Eye (tissue), 1 donor: ENCODE results near the gene HMX1.
A peak's percentile ranks its signal among the peaks of the same experiment; 100 is the strongest.

Source experiments
- DNase-seq: peaks from one replicate; pipeline ENCODE4 v3.0.0-alpha.2; 2015

HMX1 gene

DNA sequence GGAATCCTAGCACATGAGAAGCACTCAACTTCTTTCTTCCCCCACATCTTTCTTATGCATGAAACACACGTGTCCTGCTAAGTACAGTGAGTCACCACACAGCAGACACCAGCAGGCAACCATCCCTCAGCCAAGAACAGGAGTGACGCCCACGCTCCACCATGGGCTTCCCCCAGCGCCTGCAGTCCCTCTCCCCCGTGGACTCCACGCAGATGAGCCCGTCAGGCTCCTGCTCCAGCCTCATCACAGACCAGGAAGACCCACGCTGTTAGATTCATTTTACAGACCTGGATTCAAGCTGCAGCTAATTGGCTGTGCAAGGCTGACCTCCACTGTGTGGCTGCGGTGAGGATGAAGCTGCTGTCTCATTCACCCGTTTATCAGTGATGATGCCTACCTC is 16.7 kb downstream of the HMX1 start:
- peak; percentile 68 for DNase-seq

DNA sequence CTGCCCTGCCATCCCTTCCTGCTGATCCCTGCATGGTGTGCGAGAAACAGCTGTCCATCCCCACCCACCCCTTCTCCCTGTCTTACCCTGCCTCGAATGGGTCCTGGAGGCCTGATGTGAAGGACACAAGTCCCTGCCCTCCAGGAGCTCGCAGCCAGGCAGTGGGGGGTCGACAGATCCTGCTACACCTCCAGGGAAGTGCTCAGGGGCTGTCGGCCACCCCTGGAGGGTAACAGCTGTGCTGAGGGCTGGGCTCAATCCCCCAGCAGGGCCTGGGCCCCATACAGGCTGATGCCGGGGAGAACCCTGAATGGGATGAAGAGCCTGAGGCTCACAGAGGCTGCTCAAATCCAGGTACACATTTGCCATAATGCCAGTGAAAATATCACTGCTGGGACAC is 17.6 kb downstream of the HMX1 start:
- no peak for DNase-seq

DNA sequence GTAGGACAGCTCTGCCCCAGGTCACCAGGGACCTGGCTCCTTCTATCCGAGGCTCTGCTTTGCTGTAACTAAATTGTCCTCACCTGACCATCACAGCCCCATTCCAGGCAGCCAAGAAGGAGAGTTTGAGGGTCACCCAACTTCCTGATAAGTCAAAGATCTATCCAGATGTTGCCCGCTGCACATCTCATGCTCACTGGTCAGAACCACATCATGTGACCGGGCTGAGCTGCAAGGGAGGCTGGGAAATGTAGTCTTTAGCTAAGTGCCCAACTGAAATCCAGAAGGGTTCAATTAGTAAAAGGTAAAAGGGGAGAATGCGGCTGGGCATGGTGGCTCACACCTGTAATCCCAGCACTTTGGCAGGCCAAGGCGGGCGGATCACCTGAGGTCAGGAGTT is 18.4 kb downstream of the HMX1 start:
- DNase-seq = no peak

DNA sequence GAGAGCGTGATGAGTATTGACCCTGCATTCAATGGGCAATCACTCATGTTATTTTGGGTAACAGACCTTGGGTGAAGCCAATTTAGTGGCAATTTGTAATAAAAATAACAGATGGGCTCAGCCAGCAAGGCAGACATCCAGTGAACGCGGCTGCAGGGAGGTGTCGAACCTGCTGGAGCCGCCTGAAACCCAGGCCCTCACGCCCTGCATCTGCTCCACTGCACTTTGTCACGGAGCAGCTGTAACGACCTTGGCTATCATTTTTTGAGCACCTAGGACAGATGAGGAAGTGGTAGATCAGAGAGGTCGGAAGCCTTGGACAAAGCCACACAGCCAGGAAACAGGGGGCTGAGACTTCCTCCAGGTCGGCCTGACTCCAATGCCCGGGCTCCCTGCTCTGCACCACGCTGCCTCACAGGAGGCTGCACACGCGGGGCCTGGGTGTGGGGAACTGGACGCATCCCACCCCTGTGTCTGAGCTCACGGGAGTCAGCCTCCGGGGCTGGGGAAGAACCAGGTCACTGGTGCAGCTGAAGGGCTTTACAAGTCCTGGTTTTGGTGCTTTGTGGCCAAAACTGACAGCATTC is 19.4 kb downstream of the HMX1 start:
- DNase-seq = no peak

DNA sequence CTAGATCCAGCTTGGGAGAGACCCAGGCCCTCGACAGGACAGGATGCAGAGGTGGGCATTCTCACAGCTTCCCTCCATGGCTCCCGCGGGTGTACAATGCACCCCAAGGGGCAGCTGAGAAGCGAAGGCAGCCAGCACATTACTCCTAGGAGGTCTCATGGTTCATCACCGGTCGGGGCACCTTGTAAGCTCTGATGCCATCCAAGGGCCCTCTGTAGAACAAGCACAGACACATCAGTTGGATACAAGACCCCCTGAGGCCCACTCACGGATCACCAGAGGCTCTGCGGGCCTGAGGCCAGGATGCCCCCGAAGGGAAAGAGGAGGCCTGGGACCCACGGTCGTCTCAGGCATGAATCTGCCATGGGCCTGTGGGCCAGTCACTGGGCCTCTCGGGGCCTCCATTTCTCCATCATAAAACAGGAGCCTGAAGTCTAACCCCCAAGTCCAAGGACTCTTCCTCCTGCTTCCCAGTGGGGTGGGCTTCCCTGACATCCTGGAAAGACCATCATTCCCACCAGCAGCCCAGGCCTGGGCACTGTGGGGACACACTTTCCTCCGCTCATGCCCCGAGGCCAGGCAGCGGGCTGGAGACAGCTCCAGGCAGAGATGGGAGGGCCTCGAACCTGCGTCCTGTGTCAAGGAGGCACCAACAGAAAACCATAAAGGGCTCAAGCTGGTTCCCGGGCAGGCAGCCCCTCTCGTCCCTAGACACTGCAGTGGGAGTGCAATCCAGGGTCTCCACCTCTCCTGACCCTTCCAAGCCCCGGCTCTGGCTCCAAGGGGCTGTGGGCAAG is 20.1 kb downstream of the HMX1 start:
- no peak for DNase-seq

DNA sequence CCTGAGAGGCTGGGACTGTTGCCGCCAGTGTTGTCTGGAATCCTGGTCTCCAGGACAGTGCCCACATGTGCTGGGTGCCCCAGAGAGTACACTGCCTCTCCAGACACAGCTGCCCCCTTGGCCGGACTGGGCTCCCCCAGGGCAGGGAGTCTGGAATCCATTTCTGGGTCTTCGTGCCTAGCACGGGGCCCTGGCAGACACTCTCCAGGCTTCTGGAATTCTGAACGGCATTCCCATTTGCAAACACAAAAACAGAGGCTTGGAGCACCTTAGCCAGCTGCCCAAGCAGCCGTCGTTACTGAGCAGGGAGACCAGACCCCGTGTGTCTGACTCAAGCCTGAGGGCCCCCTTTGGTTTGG is 20.8 kb downstream of the HMX1 start:
- DNase-seq = no peak

DNA sequence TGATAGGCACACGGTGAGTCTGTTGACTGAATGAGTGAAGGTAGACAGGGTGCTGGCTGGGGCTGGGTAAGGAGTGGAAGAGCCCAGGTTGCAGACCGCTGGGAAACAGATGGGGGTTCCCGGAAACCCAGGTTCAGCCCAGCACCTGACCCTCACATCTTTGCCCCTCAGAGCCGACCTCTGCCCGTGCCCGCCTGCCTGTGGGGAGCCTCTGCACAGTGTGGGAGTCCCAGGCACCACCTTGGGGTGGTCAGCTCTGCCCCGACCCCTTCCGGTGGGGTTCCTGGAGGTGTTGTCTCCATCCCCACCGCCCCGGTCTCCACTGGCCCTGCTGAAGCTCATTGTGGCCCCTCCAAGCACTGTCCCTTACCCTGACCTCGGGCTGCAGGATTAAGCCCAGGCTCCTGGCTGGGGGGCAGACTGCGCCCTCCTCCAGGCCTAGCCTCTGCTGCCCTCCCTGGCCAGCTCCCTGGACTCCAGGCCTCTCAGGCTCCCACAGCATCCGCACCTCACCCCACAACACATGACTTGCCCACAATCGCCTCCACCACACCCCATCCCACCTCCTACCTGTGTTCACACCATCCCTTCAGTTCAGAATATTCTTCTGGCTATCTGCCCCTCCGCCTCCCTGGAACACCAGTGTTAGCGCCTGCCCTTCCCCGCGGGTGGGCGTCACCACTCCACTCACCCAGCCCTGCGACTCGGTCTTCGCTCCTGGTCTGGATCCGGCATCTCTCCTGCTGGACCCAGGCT is 21.4 kb downstream of the HMX1 start:
- DNase-seq = no peak

DNA sequence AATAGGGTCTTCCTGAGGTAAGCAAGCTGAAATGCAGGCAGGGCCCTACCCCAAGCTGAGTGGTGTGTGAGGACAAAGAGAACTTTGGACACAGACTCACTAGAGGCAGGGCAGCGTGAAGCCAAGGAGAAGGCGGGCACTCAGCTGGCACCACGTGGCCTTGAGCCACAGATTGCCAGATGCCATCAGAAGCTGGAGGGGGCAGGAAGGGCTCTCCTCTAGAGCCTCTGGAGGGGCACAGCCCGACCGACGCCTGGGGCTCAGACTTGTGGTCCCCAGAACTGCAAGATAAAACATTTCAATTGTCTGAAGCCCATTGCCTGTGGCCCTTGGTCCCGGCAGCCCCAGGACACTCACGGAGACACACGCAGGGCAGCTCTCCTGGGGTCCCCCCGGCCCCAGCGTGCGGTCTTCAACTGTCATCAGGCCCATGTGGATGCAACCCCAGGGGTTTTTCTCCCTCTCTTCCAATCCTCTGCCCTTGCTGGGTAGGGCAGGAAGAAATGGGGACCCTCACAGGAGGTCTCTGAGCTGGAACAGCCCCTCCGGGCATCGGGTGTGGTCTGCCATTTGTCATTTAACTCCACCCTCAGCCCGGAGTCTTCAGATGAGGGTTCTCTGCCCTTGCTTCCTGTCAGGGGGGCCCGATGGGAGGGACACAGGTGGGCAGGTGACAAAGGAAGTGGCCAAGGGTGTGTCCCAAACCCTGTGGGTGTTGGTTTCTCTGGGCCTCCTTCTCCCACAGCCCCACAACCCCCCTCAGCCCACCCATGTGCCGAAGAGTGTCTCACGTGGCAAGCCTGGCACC is 22.2 kb downstream of the HMX1 start:
- no peak for DNase-seq

DNA sequence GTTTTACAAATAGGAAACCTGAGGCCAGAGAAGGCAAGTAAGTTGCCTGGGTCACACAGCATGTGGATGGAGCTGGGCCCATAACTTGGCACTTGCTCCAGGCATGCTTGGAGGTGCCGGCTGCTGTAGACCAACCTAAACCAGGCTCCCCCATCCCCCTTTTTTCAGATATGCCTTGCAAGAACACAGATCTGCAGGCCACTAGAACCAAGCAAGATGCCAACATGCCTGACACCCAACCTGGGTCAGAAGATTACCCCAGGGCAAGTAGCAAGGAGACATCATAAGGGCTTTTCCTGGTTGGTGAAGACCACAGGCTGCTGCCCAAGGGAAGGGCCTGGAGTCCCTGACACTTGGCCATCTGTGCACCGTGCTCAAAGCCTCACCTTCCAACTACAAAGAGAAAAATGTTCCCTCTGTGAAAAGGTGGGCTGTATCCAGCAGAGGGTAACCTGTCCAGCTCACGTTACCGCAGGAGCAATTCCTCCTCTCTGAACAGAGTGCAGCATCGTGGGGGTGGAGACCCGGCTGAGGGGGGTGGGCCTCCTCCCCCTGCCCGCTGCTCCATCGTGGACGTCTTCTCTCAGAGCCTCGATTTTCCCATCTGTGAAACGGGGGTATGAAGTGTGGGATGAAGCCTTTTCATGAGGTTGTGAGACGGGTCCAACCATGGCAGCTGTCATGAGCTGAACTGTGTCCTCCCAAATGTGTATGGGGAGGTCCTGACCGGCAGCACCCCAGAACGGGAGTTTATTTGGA is 23.0 kb downstream of the HMX1 start:
- DNase-seq = no peak

DNA sequence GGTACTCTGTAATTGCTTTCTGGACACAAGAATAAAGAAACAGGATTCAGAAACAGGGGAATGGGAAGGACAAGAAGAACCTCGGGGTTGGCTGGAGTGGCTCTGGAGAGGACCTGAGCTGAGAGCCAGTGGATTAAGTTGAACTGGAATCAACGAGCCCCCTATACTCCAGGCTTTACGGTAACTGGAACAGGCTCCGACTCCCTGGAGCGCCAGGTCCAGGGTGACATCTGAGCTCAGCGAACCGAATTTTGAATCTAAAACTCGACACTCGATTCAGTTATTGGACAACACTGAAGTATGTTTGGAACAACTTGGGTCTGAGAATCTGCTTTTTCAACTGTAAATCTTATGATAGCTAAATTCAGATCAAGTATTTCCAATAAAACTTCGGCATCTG is 23.9 kb downstream of the HMX1 start:
- peak; percentile 83 for DNase-seq

DNA sequence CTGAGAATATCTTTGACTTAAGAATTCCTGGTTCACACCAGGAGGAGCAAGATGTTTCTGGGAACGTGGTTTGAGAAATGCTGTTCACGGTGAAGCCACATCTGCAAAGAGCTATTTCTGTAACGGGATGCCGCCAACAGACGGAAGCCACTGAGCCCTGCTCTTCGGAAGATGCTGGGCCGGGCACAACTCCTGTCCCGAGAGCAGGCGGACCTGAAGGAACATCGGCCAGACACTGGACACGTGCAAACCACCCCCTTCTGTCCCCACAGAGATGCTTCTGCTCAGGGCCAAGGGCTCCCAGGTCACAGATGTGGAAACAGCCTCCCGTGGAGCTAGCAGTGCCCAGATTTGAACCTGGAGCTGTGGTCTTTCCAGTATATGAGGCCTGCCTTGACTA is 24.3 kb downstream of the HMX1 start:
- no peak for DNase-seq

DNA sequence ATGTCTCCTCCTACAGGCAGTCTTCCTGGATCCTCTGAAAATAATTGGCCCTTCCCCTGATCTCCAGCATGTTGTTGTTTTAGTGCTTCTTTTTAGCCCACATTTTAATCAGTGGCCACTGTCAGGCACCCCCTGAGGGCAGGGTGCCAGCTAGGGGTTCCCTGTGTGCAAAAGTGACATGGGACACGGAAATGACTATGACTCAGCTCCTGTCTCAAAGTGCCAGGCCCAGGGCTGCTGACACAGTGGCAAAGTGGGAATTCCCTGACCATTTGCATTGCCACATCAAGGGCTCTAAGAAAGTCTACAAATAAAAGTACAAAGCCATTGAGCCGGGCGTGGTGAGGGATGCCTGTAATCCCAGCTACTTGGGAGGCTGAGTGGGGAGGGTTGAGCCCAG is 24.8 kb downstream of the HMX1 start:
- DNase-seq = no peak

DNA sequence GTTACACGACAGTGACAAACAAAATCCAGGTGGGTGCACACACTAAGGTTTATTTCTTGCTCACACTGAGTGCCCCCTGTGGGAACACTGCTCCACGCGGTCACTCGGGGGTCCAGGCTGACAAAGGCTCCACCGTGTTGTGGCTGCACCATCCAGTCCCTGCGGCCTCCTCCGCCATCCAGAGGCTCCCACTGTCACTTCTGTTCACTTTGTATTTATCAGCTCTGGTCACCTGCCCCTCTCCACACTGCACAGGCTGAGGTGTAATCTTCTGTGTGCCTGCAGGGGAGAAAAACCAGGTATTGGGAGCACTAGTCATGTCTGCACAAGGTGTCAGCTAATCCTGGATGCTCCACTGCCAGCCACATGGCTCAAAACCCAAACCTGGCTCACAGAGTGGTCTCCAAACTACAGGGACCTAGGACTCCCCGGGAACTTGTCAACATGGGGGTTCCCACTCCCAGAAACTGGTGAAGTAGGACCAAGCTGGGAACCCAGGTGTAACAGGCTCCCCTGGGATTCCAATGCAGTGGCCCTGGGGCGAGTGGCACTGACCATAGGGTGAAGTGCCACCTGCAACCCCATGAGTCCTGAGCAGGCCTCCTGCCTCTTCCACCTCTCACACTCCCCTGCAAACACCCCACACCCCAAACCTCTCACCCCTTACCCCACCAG is 25.5 kb downstream of the HMX1 start:
- DNase-seq = no peak

DNA sequence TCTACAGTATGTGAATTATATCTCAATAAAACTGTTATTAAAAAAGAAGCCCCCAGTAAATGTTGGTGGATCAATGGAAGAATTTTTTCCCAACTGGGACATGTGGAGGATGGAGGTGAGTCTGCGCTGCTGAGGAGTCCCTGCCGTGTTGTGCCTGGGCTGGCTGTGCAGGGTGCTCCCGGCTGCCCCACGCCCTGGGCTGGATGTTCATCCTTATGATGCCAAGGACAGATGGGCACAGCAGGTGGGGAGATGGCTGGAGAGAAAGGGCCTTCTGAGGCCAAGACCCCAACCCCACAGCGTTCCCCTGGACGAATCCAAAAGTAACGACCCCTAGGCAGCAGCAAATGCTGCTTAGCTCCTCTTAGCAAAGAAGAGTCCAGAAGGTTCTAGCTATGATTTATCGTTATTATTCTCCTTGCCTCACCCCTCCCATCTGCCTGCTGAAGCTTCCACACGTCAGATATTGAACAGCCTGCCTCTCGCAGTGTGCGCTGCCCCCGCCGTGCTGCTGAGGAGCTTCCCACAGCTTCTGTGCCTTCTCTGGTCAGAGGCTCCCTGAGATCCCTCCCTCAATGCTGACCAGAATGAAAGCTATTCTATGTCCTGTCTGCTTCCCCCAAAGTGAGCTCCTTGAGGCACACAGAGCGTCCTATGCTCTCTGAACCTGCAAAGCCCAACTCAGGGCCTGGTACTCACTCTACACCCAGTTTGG is 26.5 kb downstream of the HMX1 start:
- no peak for DNase-seq

DNA sequence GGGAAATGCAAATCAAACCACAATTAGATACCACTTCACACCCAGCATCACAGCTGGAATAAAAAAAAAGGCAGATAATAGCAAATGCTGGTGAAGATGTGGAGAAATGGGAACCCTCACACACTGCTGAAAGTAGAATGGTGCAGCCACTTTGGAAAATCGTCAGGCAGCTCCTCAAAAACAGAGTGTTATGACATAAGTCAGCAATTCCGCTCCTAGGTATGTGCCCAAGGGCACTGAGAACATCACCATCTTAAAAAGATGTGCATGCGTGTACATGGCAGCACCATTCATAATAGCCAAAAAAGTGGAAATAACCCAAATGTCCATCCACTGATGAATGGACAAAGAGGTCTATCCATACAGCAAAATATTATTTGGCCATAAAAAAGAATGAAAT is 28.0 kb downstream of the HMX1 start:
- no peak for DNase-seq

DNA sequence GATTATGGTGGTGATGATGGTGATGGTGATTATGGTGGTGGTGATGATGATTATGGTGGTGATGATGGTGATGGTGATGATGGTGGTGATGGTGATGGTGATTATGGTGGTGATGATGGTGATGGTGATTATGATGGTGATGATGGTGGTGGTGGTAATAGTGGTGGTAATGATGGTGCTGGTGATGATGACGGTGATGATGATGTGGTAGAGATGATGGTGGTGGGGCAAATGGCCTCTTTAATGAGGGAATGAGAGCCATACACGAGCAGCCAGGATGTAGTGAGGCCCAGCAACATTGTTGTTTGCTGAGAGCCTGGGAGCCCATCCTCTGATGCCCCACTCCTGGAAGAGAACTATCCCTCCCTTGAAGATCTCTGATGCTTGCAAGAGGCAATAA is 29.0 kb downstream of the HMX1 start:
- no peak for DNase-seq

DNA sequence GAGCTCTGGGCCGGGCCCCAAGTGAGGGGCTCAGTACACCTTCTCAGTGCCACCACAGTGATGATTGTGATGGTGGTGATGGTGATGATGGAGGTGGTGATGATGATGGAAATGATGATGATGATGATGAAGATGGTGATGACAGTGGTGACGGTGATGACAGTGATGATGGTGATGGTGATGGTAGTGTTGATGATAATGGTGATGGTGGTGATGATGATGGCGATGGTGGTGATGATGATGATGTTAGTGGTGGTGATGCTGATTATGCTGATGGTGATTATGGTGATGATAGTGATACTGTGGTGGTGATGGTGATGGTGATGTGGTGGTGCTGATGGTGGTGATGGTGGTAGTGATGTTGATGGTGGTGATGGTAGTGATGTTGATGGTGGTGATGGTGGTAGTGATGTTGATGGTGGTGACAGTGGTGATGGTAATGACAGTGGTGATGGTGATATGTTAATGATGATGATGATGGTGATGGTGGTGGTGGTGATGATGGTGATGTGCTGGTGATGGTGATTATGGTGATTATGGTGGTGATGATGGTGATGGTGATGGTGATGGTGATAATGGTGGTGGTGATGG is 29.9 kb downstream of the HMX1 start:
- DNase-seq = no peak

DNA sequence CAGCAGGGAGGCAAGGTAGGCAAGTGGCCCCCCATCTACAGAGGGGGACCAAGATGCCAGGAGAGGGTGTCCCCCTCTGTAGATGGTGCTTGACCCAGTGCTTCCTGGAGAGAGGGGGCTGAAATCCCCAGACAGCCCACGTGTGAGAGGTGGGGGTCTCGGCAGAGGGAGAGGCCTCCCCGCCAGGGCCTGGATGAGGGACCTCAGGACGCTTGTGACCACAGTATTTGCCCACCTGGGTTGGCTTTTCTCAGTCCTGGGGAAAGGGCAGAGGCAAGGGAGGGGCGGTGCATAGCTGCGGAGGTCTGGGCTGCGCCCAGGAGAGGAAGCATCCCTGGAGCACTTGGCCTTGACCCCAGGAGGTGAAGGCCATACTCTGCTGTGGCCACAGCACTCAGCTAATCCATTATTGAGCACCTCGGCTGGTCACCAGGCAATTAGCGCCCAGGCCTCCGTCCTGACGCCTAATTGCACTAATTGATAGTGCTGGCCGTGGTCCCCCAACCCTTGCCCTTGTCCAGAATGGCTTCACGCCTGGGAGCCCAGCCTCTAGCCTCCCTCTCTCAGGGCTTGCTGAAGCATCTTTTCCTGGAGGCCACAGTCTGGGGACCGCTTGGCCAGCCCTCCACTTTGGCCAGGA is 30.7 kb downstream of the HMX1 start:
- no peak for DNase-seq

DNA sequence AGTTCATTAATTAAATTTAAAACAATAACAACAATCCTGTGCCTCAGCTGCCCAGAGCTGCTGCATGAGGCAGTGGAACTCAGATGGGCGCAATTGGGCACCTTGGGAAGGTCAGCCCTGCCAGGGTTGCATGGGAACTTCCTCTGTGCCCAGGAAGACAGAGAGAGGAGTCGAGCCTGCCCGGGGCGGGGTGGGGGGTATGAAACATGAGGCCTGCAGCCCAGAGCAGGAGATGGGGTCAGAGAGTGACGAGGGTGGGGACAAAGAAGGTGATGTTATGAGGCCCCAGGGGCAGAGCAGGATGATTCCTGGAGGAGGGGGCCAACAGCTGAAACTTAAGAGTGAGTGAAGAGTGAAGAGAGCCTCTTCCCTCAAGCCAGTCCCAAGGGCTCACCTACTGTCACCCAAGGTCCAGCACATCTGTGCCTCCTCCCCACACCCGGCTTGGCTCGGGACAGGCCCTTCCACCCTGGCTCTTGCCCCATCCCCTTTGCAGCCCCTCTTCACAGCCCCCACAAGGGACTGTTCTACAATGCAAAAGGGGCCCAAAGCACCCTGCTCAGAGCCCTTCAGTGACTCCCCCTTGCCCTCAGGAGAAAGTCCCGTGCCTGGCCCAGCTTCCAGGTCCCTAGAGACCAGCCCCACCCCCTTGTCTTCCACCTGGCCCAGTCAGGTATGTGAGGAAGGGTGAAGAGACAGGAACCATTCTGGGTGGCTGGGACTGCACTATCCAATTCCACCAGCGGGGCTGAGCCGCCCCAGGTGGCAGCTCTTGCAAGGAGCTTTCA is 31.4 kb downstream of the HMX1 start:
- no peak for DNase-seq
